Neural progenitor cell (in vitro differentiated cells): ENCODE data around the gene RNU5D-1. TPM values are rescaled to one million over a fixed set of nuclear protein-coding genes. Genes with fewer than 3 reads are reported as not detected.

Experiments used
- DNase-seq: peaks from one replicate; pipeline ENCODE4 v3.0.0-alpha.2; 2016; ENCODE audit warnings: low spot score
- H2AFZ ChIP-seq: fragments of 200-600 bp; sonication (generic); replicated peaks from 2 replicates; pipeline ENCODE4 v1.6.1; 2016; ENCODE audit warnings: antibody characterized with exemption
- H3F3A ChIP-seq: fragments of 200-600 bp; sonication (generic); 2 replicates; pipeline ENCODE4 v1.6.1; 2016; ENCODE audit warnings: antibody characterized with exemption, low read depth
- H3K27ac ChIP-seq: fragments of 200-600 bp; sonication (generic); 2 replicates; pipeline ENCODE4 v1.5.1; 2016; ENCODE audit warnings: mild to moderate bottlenecking
- H3K27me3 ChIP-seq: fragments of 200-600 bp; sonication (generic); 2 replicates; pipeline ENCODE4 v1.6.1; 2016; ENCODE audit warnings: mild to moderate bottlenecking, moderate library complexity
- H3K36me3 ChIP-seq: fragments of 200-600 bp; sonication (generic); 2 replicates; pipeline ENCODE4 v1.5.1; 2016
- H3K4me1 ChIP-seq: fragments of 200-600 bp; sonication (generic); 2 replicates; pipeline ENCODE4 v1.6.1; 2016; ENCODE audit warnings: mixed run types
- H3K4me2 ChIP-seq: fragments of 200-600 bp; sonication (generic); 2 replicates; pipeline ENCODE4 v1.6.1; 2016
- H3K4me3 ChIP-seq: fragments of 200-600 bp; sonication (generic); 2 replicates; pipeline ENCODE4 v1.5.1; 2016
- H3K79me2 ChIP-seq: fragments of 200-600 bp; sonication (generic); 2 replicates; pipeline ENCODE4 v1.6.1; 2016; ENCODE audit warnings: low read depth
- H3K9ac ChIP-seq: fragments of 200-600 bp; sonication (generic); 2 replicates; pipeline ENCODE4 v1.6.1; 2016
- H3K9me3 ChIP-seq: fragments of 200-600 bp; sonication (generic); 2 replicates; pipeline ENCODE4 v1.5.1; 2016; ENCODE audit warnings: low read depth
- H4K20me1 ChIP-seq: fragments of 200-600 bp; sonication (generic); 2 replicates; pipeline ENCODE4 v1.6.1; 2016; ENCODE audit warnings: low read depth
- H3K27ac Mint-ChIP-seq: 3 replicates; pipeline ENCODE4 v1.8.0; 2021; ENCODE audit warnings: mixed read lengths
- H3K27me3 Mint-ChIP-seq: 2 replicates; pipeline ENCODE4 v1.8.0; 2022; ENCODE audit warnings: low read depth, mild to moderate bottlenecking, inconsistent platforms, moderate library complexity, mixed read lengths; ENCODE audit not compliant: insufficient read depth
- H3K36me3 Mint-ChIP-seq: 3 replicates; pipeline ENCODE4 v1.8.0; 2021; ENCODE audit warnings: mixed read lengths
- H3K4me1 Mint-ChIP-seq: 3 replicates; pipeline ENCODE4 v1.8.0; 2021; ENCODE audit warnings: mixed read lengths
- H3K4me3 Mint-ChIP-seq: 3 replicates; pipeline ENCODE4 v1.8.0; 2021; ENCODE audit warnings: mild to moderate bottlenecking, moderate library complexity, mixed read lengths
- H3K9me3 Mint-ChIP-seq: 3 replicates; pipeline ENCODE4 v1.8.0; 2020; ENCODE audit warnings: mixed read lengths
- CTCF ChIP-seq: fragments of 200-600 bp; sonication (generic); IDR thresholded peaks from 2 replicates; pipeline ENCODE4 v1.5.1; 2017; ENCODE audit warnings: antibody characterized with exemption, mild to moderate bottlenecking
- EZH2 ChIP-seq: fragments of 200-600 bp; sonication (generic); IDR thresholded peaks from 2 replicates; pipeline ENCODE4 v1.6.1; 2017; ENCODE audit warnings: antibody characterized with exemption, mild to moderate bottlenecking, moderate library complexity
- EZH2phosphoT487 ChIP-seq: fragments of 200-600 bp; sonication (generic); IDR thresholded peaks from 2 replicates; pipeline ENCODE4 v1.6.1; 2017; ENCODE audit warnings: antibody characterized with exemption
- total RNA-seq: library from RNA; depleted of rRNA; stranded (reverse); fragments of >200 nt; gene quantifications from 2 replicates; pipeline ENCODE4 v1.2.3, GENCODE V29; 2015; ENCODE audit warnings: low replicate concordance

The RNU5D-1 gene
- total RNA-seq, 1 donor from 2014 or later: not detected

GRCh38 chr1:44723496-44724295 lies 7.3 kb downstream of the RNU5D-1 start:
- H3K4me3 Mint-ChIP-seq: no peak overlapping the region
- no peak for DNase-seq
- Histone ChIP-seq H3K27ac (no peak overlapping the region), H3K4me1 (no peaks in the 10 kb centered on the region), H4K20me1 (no peaks in the 10 kb centered on the region), H3K4me2 (no peak overlapping the region), H3K9me3 (no peaks in the 10 kb centered on the region), H3F3A (peaks cover 8% of the 10 kb centered on the region), H3K79me2 (no peaks in the 10 kb centered on the region), H3K36me3 (no peaks in the 10 kb centered on the region), H3K27me3 (no peaks in the 10 kb centered on the region), H3K9ac (no peak overlapping the region), H2AFZ (no peak overlapping the region), H3K4me3 (no peak overlapping the region)
- peaks cover 4% of the 10 kb centered on the region for H3K4me1 Mint-ChIP-seq
- TF ChIP-seq EZH2phosphoT487 (no peak), CTCF (no peak), EZH2 (no peak)
- peak overlapping the region; percentile 46 for H3K27ac Mint-ChIP-seq
- no peaks in the 10 kb centered on the region for H3K9me3 Mint-ChIP-seq
- H3K36me3 Mint-ChIP-seq: no peaks in the 10 kb centered on the region
- H3K27me3 Mint-ChIP-seq: peaks cover 2% of the 10 kb centered on the region

GRCh38 chr1:44723064-44723463 lies 7.9 kb downstream of the RNU5D-1 start:
- peak overlapping the region; percentile 46 for H3K27ac Mint-ChIP-seq

GRCh38 chr1:44721485-44722361 lies 9.2 kb downstream of the RNU5D-1 start:
- peaks cover 8% of the 10 kb centered on the region for H3F3A ChIP-seq
- H3K9me3 ChIP-seq: no peaks in the 10 kb centered on the region
- H3K4me2 ChIP-seq: no peak overlapping the region
- no peak for DNase-seq
- H3K4me1 Mint-ChIP-seq: peaks cover 4% of the 10 kb centered on the region
- H3K36me3 Mint-ChIP-seq: no peaks in the 10 kb centered on the region
- no peak overlapping the region for H2AFZ ChIP-seq
- no peak overlapping the region for H3K9ac ChIP-seq
- H3K27ac ChIP-seq: no peak overlapping the region
- peaks cover 2% of the 10 kb centered on the region for H3K27me3 Mint-ChIP-seq
- H3K4me3 ChIP-seq: no peak overlapping the region
- H4K20me1 ChIP-seq: no peaks in the 10 kb centered on the region
- H3K27me3 ChIP-seq: no peaks in the 10 kb centered on the region
- H3K27ac Mint-ChIP-seq: peak overlapping the region; percentile 86
- H3K36me3 ChIP-seq: no peaks in the 10 kb centered on the region
- H3K79me2 ChIP-seq: no peaks in the 10 kb centered on the region
- TF ChIP-seq CTCF (no peak), EZH2 (no peak), EZH2phosphoT487 (no peak)
- H3K4me1 ChIP-seq: no peaks in the 10 kb centered on the region
- no peak overlapping the region for H3K4me3 Mint-ChIP-seq
- no peaks in the 10 kb centered on the region for H3K9me3 Mint-ChIP-seq

More at GRCh38 chr1:44723064-44723463, 7.9 kb downstream of the RNU5D-1 start:
- H2AFZ ChIP-seq: no peak overlapping the region
- no peak overlapping the region for H3K9ac ChIP-seq
- no peaks in the 10 kb centered on the region for H4K20me1 ChIP-seq
- H3K4me3 ChIP-seq: no peak overlapping the region
- Mint-ChIP-seq H3K9me3 (no peaks in the 10 kb centered on the region), H3K4me3 (no peak overlapping the region), H3K27me3 (peaks cover 2% of the 10 kb centered on the region), H3K36me3 (no peaks in the 10 kb centered on the region), H3K4me1 (peaks cover 4% of the 10 kb centered on the region)
- H3K4me1 ChIP-seq: no peaks in the 10 kb centered on the region
- no peak overlapping the region for H3K4me2 ChIP-seq
- H3K9me3 ChIP-seq: no peaks in the 10 kb centered on the region
- no peak for DNase-seq
- peaks cover 8% of the 10 kb centered on the region for H3F3A ChIP-seq
- TF ChIP-seq CTCF: no peak
- no peak for TF ChIP-seq EZH2phosphoT487
- no peak for TF ChIP-seq EZH2
- H3K79me2 ChIP-seq: no peaks in the 10 kb centered on the region
- no peaks in the 10 kb centered on the region for H3K36me3 ChIP-seq
- H3K27ac ChIP-seq: no peak overlapping the region
- H3K27me3 ChIP-seq: no peaks in the 10 kb centered on the region
